HG03196 (cell line): ENCODE data around the gene TPK1.
"Not testable (repeated sequence)": the region's sequence is repeated elsewhere in the genome, so short reads cannot be mapped to it uniquely, and the experiment has no call there.

ENCODE experiments used
- ATAC-seq: cut with Tn5 transposase; IDR thresholded peaks from one replicate; pipeline ENCODE4 v1.9.1; 2021; ENCODE audit not compliant: unreplicated experiment

The TPK1 gene

GRCh38 chr7:144824360-144824759, 11.5 kb downstream of the TPK1 start:
- no peak for ATAC-seq

GRCh38 chr7:144822223-144822622, 13.6 kb downstream of the TPK1 start:
- no peak for ATAC-seq

DNA sequence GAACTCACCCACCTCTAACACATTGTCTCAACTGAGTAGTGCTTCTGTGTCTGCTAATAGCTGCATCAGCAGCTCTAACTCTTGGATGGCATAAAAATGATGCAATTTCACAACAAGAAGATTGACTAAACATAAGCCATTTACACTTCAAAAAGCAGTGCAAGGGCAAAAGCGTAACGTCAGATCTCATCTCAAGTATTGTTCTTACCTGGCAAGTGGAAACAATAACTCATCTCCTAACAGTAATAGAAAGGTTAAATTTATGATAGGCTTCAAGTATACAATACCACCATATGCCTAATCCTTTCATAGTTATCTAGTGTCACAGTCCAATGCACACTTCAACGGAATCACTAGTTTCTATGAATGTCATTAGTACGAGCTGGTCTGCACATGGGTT, 14.8 kb downstream of the TPK1 start:
- ATAC-seq = peak; percentile 47

- no peak for ATAC-seq
Observed at GRCh38 chr7:144820552-144820951, 15.3 kb downstream of the TPK1 start.

GRCh38 chr7:144819566-144819965, 16.3 kb downstream of the TPK1 start:
- no peak for ATAC-seq

- ATAC-seq = peak; percentile 70
Observed at GRCh38 chr7:144818511-144818910, 17.3 kb downstream of the TPK1 start.

DNA sequence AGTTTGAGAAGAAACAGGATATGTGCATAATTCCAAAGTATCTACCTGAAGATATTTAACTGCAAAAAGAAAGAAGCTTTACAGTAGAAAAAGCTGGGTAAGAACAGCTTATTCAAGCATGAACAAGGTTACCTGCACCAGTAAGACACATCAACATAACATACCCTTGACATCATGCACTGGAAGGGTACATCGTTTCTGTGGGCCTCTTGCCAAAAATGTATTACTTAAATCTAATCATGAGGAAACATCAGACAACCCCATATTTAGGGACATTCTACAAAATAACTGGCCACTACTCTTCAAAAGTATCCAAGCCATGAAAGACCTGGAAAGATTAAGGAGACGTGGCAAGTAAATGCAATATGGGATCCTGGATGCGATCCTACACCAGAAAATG, 18.9 kb downstream of the TPK1 start:
- no peak for ATAC-seq

DNA sequence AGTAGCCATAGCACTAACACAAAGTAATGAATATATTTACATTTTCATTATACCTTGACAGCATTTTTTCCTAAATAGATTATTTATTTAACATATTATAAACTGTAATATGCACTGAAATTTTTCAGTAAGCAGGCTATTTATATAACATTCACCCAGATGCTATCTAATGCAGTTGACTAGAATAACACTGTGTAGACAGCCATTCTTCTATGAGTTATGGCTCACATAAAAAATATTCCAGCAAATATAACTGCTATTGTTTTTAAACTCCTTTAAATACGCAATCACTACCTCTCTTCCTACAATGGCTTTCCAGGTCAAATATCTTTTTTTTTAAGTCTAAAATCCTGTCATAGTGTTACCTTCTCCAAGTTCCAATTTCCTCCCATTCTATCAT, 21.6 kb downstream of the TPK1 start:
- ATAC-seq = no peak

DNA sequence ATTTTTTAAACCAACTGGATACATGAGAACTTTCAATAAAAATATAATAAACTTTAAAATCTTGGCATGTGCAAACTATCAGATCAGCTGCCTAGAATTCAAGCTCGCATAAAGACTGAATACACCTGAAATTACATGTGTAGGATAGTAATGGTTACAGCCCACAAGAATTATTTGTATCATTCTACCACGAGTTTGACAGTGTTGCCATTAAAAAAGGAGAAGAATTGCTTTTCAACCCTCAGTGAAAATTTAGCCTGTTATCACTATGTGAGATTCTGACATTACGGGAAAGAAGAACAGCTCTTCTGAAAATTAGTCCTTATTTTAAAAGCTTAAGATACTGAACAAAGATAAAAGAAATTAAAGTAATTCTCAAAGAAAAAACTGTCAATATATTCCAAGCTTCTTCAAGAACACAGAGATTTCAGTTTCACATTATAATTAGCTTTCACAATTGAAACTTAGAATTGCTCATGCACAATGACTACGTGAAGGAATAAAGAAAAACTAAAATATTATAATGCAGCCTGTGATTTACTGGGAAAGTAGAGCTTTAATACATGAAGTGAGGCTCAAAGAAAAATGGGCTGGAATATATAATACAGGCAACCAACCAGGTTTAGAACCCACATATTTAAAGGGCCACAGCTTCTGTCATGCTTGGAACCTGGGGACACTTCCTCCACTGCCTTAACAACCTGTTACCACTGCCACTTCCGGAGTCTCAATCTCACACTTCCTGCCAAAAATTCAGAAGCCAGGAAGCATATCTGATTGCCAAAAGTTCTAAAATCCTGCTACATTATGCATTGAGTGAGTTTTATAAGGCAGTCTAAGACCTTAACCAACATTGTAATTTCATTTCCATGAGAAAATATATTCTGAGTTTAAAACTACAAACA, 23.2 kb downstream of the TPK1 start:
- peak; percentile 98 for ATAC-seq

DNA sequence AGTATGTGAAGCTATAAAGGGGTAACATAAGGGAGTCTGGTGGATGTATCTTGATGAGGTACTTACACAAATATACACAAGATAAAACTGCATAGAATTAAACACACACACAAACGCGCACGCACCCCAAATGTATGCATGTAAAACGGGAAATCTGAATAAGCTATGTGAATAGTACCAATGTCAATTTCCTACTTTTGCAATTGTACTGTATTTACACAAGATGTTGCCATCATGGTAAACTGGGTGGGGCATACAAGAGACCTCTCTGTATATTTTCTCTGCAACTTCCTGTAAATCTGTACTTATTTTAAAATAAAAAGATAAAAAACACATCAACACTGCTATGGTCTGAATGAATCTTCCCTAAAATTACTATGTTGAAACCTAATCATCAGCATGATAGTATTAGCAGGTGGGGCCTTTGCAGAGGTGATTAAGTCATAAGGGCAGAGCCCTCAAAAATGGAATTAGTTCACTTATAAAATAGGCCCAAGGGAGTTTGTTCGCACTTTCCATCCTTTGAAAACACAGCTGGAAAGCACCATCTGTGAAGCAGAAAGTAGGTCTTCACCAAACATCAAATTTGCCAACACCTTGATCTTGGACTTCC, 30.1 kb downstream of the TPK1 start:
- ATAC-seq = no peak

GRCh38 chr7:144800678-144801436, 35.0 kb downstream of the TPK1 start:
- ATAC-seq = not testable (repeated sequence)

DNA sequence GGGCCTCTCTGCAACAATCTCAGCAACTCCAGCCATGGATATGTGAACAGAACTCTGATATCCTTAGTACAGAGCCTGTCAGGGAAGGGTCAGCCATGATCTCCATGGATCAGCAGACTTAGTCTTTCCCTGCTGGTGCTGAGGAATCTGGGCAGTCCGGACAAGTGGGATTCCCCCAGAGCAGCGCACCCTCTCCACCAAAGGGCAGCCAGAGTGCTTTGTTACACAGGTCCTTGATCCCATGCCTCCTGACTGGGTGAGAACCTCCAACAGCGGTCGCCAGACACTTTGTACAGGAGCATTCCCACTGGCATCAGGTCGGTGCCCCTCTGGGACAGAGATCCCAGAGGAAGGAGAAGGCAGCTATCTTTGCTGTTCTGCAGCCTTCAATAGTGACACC, 38.9 kb downstream of the TPK1 start:
- no peak for ATAC-seq

DNA sequence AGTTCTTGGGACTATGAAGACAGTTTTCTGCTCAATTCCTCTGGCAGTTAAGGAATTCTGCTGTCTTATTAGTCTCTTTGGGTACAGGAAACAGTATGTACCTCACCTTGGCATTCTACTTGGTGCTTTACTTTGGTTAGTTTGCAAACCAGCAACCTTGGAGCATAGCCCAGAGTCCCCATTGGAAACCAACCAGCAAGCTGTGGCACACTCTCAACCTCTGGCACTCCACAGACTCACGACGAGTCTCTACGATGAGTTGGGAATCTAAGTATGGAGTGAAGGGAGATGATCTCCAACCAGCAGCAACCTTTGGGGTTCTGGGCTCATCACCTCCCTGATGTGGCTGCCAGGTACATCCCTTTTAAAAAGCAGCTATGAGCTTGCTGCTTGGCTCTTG, 43.8 kb downstream of the TPK1 start:
- ATAC-seq = no peak

DNA sequence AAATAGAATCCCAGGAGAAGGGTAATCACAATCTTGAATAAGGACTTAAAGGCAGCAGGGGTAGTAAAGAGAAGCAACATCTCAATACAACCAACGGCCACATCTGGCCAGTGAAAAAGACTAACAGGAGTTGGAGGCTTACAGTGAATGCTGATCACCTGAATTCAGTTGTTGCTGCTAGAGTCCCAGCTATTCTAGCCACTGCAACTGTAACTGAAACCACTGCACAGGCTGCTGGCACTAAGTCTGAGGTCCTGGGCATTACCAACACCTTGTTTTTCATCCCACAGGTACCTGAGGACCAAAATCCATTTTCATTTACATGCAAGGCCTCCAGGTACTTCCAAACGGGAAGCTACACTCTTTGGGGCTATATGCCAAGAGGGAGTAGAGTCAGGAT, 44.4 kb downstream of the TPK1 start:
- no peak for ATAC-seq

GRCh38 chr7:144787127-144787526, 48.7 kb downstream of the TPK1 start:
- ATAC-seq = no peak

DNA sequence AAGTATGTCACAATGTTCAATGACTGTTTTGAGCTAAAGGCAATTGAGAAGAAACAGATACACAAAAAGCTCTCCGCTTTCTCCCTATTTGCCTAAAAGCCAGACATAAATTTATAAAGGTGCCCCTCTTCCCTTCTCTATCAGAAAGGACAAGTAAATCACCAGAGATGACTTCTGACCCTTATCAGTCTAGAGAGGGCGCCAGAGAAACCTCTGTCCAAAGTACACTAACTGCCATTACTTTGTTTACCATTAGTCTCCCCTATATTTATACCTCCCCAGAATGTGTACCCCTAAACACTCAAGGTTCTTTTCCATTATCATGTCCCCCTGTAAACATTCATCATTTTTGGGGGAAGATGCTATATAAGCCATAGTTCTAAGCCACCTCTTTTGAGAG, 49.3 kb downstream of the TPK1 start:
- ATAC-seq = no peak

DNA sequence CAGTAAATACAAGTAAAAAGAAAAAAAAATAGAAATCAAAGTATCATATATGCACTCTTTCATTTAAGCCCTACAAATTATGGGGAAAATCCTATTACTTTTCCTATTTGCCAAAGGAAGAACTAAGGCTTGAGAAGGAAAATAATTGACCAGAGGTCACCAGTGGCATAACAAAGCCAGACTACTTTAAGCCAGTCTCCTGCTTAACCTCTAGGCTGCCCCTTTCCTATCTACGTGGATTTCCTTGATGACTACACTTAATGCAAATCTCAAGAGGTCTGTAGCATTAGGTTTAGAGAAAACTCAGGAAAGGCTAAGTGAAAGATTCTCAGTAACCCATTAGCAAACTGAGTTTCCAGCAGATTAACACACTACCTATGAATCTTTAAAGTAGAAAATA, 49.8 kb downstream of the TPK1 start:
- no peak for ATAC-seq

GRCh38 chr7:144785521-144785920, 50.3 kb downstream of the TPK1 start:
- ATAC-seq = no peak

- no peak for ATAC-seq
Observed at GRCh38 chr7:144784943-144785342, 50.9 kb downstream of the TPK1 start.

- ATAC-seq = no peak
Observed at GRCh38 chr7:144784441-144784840, 51.4 kb downstream of the TPK1 start.

- no peak for ATAC-seq
Observed at GRCh38 chr7:144782883-144783282, 53.0 kb downstream of the TPK1 start.

GRCh38 chr7:144780071-144780608, 55.7 kb downstream of the TPK1 start:
- no peak for ATAC-seq
